Measurements from ENCODE around the gene SZT2. TPM values are rescaled to one million over a fixed set of nuclear protein-coding genes. Genes with fewer than 3 reads are reported as not detected.

SZT2 gene
- total RNA-seq, 1 experiment from 2014 or later: 27.9 TPM

- Histone ChIP-seq H3K27me3 (replicated peaks; ENCODE audit: insufficient read depth, low read depth, low read length, poor library complexity) (no peaks in the 10 kb centered on the region), H3K4me1 (ENCODE audit: insufficient read depth, low read length, poor library complexity, severe bottlenecking) (no peaks in the 10 kb centered on the region), H3K4me3 (ENCODE audit: low read depth, low read length, poor library complexity, severe bottlenecking) (no peak overlapping the region), H3K36me3 (ENCODE audit: insufficient read depth, low read length, poor library complexity, severe bottlenecking) (peaks cover 22% of the 10 kb centered on the region), H3K9me3 (ENCODE audit: low read depth, low read length, poor library complexity, severe bottlenecking) (no peaks in the 10 kb centered on the region), H3K27ac (ENCODE audit: low read depth, low read length, poor library complexity, severe bottlenecking) (no peak overlapping the region)
- DNase-seq (ENCODE audit: low spot score): no peak
- intact Hi-C loops (cut with micrococcal nuclease; ENCODE audit: unreplicated experiment): no loop called here
- TF ChIP-seq CTCF (conservative IDR thresholded peaks at IDR 0.05; ENCODE audit: low read depth, low read length): no peak
- TF ChIP-seq EZH2 (IDR thresholded peaks at IDR 0.05; ENCODE audit: borderline replicate concordance, low read depth, low read length, poor library complexity, severe bottlenecking): no peak
- CTCF ChIA-PET: no interaction called here
- BruUV-seq (replicated peaks): no TSS peak
- POLR2A ChIA-PET (ENCODE audit: low non-redundant PET): interaction anchor here (0.5 kb wide), 1 partner anchor 317 kb away, joined by 3 read pairs; no protein-coding TSS in a partner anchor
Measured at GRCh38 chr1:43444151-43444828, 54.6 kb downstream of the SZT2 start.

DNA sequence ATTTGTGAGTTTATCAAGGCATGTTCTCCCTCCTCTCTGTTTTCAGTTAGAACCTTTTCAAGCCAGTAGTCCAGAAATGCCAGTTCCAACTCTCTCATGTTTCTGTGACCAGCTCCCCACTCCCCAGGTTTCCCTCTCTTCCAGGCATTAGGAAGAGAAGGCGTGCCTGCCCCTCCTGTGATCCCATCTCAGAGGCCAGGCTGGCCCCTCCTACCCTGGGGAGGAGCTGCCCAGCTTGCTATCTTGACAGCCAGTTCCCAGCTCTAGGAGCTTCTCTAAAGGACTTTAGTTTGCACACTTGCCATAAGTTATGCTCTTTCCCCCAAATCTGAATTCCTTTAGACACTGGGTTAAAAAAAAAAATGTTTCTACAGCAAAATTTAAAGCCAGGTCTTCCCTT lies 55.1 kb downstream of the SZT2 start:
- POLR2A ChIA-PET (ENCODE audit: low non-redundant PET): no interaction called here

GRCh38 chr1:43445606-43446387 lies 56.1 kb downstream of the SZT2 start:
- DNase-seq (ENCODE audit: low spot score): no peak
- ChIA-PET POLR2A (ENCODE audit: low non-redundant PET) (no interaction called here), CTCF (no interaction called here)
- BruUV-seq (replicated peaks): no TSS peak
- no peaks in the 10 kb centered on the region for H3K9me3 ChIP-seq (ENCODE audit: low read depth, low read length, poor library complexity, severe bottlenecking)
- H3K4me1 ChIP-seq (ENCODE audit: insufficient read depth, low read length, poor library complexity, severe bottlenecking): no peaks in the 10 kb centered on the region
- H3K4me3 ChIP-seq (ENCODE audit: low read depth, low read length, poor library complexity, severe bottlenecking): no peak overlapping the region
- intact Hi-C loops (cut with micrococcal nuclease; ENCODE audit: unreplicated experiment): no loop called here
- no peak overlapping the region for H3K27ac ChIP-seq (ENCODE audit: low read depth, low read length, poor library complexity, severe bottlenecking)
- H3K36me3 ChIP-seq (ENCODE audit: insufficient read depth, low read length, poor library complexity, severe bottlenecking): peaks cover 31% of the 10 kb centered on the region
- TF ChIP-seq CTCF (conservative IDR thresholded peaks at IDR 0.05; ENCODE audit: low read depth, low read length) (no peak), EZH2 (IDR thresholded peaks at IDR 0.05; ENCODE audit: borderline replicate concordance, low read depth, low read length, poor library complexity, severe bottlenecking) (no peak)
- no peaks in the 10 kb centered on the region for H3K27me3 ChIP-seq (replicated peaks; ENCODE audit: insufficient read depth, low read depth, low read length, poor library complexity)

More for the DNA sequence above, 55.1 kb downstream of the SZT2 start:
- BruUV-seq (replicated peaks): no TSS peak
- no peak for DNase-seq (ENCODE audit: low spot score)
- Histone ChIP-seq H3K36me3 (ENCODE audit: insufficient read depth, low read length, poor library complexity, severe bottlenecking) (peaks cover 26% of the 10 kb centered on the region), H3K9me3 (ENCODE audit: low read depth, low read length, poor library complexity, severe bottlenecking) (no peaks in the 10 kb centered on the region), H3K4me1 (ENCODE audit: insufficient read depth, low read length, poor library complexity, severe bottlenecking) (no peaks in the 10 kb centered on the region), H3K27me3 (replicated peaks; ENCODE audit: insufficient read depth, low read depth, low read length, poor library complexity) (no peaks in the 10 kb centered on the region), H3K27ac (ENCODE audit: low read depth, low read length, poor library complexity, severe bottlenecking) (no peak overlapping the region), H3K4me3 (ENCODE audit: low read depth, low read length, poor library complexity, severe bottlenecking) (no peak overlapping the region)
- intact Hi-C loops (cut with micrococcal nuclease; ENCODE audit: unreplicated experiment): no loop called here
- no peak for TF ChIP-seq CTCF (conservative IDR thresholded peaks at IDR 0.05; ENCODE audit: low read depth, low read length)
- TF ChIP-seq EZH2 (IDR thresholded peaks at IDR 0.05; ENCODE audit: borderline replicate concordance, low read depth, low read length, poor library complexity, severe bottlenecking): no peak
- CTCF ChIA-PET: no interaction called here
